NCI-H1048 (cell line): ENCODE results near the gene ASTN2.
"Not testable (repeated sequence)": the region's sequence is repeated elsewhere in the genome, so short reads cannot be mapped to it uniquely, and the experiment has no call there.

Source experiments
- DNase-seq: peaks from one replicate; lab custom pipeline; 2025; lab: John Stamatoyannopoulos, UW

ASTN2 gene

GRCh38 chr9:116700882-116701865 lies 713.7 kb downstream of the ASTN2 start:
- DNase-seq = no peak

DNA sequence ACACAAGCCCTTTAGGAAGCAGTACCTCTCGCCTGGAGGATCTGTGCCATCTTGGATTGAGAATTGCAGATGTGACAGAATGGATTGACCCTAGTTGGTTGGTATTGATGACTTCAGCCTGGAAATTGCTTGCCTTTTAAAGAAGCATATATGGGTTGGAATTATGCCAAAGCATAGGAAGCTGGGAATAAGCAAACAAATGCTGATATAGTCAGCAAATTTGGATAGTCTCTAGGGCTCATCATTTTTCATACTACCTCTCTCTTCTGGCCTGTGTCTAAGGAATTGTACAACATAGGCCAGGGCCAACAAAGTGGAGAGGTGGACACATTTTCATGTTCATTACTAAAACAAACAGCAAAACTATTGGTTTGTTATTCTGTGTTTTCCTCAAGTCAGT lies 714.6 kb downstream of the ASTN2 start:
- no peak for DNase-seq

GRCh38 chr9:116697887-116698286 lies 717.0 kb downstream of the ASTN2 start:
- DNase-seq = no peak

GRCh38 chr9:116697362-116697761 lies 717.5 kb downstream of the ASTN2 start:
- DNase-seq = no peak

DNA sequence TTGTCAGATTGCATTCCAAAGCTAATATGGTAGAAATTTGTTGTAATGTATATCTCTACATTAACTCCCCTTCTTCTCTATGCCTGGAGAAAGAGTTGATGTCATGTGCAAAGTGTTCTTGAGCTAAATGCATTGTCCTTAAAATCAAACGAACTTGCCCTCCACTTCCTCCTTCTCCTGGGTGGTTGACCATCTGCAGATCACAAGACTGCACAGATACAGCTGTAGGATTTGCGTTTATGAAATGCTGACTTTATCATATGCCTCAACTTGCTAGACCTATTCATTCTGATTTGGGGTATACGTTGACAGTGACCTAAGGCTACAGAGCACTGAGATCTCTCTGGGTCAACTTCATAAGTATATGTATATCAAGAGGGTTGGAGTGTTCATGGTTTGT lies 719.4 kb downstream of the ASTN2 start:
- no peak for DNase-seq

DNA sequence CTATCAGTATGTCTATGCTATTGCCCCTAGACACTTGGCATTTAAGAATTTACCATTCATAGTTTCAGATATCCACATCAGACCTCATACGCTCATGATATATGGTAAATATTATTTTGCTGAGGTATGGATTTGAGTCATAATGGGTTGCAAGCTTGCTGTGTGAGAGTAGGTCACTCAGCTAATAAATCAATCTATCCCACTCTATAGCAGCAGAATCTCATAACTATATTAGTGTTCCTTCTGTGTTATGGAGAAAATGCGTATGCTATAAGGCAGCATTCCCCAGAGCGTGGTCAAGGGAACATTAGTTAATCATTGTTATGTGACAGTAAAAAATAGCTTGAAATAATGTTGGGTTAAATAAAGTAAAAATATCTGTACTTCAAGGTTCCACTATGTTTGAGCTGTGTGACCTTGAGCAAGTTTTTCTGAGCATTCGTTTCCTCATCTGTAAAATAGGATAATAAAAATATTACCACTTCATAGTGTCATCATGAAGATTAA lies 720.0 kb downstream of the ASTN2 start:
- no peak for DNase-seq

DNA sequence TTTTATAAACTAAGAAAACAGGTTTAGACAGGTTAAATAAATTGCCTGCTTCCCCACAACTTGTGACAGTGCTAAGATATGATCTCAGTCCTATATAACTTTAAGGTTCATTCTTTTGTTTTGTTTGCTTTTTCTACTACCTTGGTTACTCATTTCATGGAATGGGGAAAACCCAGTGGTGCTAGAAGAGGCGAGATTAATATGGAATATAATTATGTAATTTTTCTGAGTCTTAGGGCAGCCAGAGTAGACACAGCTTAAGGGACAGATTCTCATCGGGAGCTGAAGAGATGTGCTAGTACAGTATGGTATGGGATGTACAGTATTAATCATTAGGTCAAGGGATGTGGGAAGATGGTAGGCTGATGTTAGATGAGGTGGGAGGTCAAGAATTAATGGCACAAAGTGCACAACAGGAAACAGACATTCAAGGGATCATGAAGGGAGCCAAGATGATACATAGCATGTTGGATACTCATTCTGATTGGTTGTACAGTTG lies 721.6 kb downstream of the ASTN2 start:
- DNase-seq = no peak

GRCh38 chr9:116692616-116693015 lies 722.2 kb downstream of the ASTN2 start:
- no peak for DNase-seq

GRCh38 chr9:116691607-116692006 lies 723.2 kb downstream of the ASTN2 start:
- no peak for DNase-seq

DNA sequence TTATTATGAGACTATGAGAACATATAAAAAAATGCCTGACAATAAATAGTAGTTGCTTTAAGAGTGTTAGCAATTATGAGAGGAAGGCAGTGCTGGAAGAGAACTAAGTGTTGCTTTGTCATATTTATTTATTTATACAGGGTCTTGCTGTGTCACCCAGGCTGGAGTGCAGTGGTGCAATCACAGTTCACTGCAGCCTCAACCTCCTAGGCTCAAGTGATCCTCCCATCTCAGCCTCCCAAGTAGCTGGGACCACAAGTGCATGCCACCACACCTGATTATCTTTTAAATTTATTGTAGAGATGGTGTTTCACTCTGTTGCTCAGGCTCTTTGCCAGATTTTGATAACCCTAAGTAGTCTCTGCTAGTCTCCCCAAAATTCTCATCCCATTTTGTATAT lies 724.1 kb downstream of the ASTN2 start:
- DNase-seq = not testable (repeated sequence)

DNA sequence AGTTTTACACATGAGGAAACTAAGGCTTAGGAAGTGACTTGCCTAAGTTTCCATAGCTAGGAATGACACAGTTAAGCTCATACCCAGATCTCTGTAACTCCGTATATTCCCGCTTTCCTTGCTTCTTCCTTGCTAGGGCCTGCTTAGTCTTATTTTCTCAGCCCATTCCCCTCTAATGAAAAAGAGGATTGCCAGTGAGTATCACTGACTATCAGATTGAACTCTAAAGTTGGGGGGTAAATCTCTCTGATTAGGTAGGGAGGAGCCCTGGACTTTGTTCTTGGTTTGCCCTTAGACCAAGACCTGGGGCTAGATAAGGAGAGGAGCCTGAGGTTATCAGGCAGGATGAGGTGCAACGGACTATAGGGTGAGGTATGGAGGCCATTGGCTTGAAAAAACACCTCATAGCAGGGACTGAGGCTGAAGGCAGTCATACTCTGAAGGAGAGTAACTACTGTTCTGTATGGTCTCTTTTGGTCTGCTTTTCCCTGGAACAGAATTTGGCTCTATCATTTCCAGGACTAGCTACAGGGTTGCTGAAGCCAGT lies 725.3 kb downstream of the ASTN2 start:
- no peak for DNase-seq

- DNase-seq = no peak
Measured at GRCh38 chr9:116688806-116689485, 725.9 kb downstream of the ASTN2 start.

DNA sequence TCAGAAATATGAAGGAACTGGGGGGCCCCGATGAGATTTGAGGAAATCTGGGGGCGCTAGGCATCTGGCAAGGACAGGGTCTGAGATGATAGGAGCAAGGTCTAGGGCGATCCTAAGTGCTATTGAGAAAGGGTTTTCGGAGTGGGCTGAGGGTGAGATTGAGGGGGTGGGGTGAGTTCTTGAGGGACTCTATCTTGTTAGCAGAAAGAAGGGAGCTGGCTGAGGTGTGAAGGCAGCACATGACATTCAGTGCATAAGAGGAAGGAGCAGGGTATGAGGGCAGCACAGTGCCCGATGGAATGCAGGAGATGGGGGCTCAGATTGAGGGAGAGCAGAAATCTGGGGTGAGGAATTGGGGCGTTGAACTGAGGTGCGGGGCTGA lies 727.1 kb downstream of the ASTN2 start:
- DNase-seq = no peak

GRCh38 chr9:116687074-116687753 lies 727.6 kb downstream of the ASTN2 start, which contains the start of gene TRIM32:
TRIM32 (plus strand) TSS chr9:116687305; CDS start chr9:116697743, 10,438 bp downstream.
- peak; percentile 74 for DNase-seq

- DNase-seq = no peak
Measured at GRCh38 chr9:116686693-116687073, 728.2 kb downstream of the ASTN2 start.

DNA sequence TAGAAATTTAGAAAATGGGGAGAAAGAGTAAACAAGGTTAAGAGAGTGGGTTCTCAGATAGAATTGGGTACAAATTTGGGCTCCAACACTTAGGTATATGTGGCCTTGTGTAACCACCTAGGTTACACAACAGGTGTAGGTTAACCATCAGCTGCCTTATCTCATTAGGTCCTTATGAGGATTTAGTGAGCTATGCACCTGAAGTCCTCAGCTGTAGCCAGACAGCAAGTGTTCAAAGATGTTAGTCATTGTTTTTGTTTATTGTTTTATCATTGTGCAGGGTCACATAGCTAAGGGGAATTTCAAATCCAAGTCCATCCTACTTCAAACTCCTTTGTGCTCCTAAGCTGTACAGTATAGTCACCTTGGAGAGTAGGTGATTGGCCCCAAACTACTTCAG lies 728.7 kb downstream of the ASTN2 start:
- no peak for DNase-seq

DNA sequence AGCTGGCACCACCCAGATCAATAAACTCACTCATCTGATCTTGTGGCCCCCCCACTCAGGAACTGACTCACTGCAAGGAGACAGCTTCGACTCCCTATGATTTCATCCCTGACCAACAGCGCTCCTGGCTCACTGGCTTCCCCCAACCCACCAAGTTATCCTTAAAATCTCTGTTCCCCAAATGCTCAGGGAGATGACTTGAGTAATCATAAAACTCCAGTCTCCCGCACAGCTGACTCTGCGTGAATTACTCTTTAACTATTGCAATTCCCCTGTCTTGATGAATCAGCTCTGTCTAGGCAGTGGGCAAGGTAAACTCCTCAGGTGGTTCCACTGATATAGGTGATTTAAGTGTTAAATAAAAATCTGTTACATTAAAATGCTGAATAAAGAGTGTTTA lies 729.7 kb downstream of the ASTN2 start:
- no peak for DNase-seq

DNA sequence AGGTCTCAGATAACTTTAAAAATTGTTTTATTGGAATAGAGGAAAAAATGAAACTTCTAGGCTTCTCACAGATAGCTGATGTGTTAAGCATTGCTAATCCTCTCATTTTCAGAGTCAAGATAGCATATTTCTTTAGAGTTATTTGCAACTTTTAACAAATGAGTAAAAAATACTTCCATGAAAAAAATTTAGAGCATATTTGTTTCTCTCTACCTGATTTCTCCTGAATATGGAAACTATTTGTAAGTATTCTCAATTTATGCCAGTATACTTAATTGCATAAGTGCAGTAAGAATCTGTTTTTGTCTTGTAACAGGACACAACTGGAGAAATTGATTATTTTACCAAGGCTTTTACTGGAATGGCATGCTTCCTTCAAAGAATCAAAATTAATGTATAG lies 731.3 kb downstream of the ASTN2 start:
- no peak for DNase-seq

GRCh38 chr9:116674210-116674980 lies 740.5 kb downstream of the ASTN2 start:
- no peak for DNase-seq

GRCh38 chr9:116673375-116673774 lies 741.5 kb downstream of the ASTN2 start:
- DNase-seq = no peak

DNA sequence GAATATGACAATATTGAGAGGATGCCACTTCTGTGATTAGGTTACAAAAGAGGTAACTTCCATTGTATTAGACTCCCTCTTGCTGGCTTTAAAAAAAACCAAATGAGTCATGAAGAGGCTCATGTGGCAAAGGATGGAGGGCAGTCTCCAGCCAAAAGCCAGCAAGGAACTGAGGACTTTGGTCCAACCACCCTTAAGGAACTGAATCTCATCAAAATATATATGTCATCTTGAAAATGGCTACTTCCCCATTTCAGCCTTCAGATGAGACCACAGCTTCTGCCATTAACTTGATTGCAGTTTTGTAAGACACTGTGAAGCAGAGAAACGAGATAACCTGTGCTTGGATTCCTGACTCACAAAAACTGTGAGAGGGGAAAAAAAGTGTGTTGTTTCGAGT lies 743.3 kb downstream of the ASTN2 start:
- DNase-seq = no peak
